Measurements from ENCODE around the gene CD38.

DNA sequence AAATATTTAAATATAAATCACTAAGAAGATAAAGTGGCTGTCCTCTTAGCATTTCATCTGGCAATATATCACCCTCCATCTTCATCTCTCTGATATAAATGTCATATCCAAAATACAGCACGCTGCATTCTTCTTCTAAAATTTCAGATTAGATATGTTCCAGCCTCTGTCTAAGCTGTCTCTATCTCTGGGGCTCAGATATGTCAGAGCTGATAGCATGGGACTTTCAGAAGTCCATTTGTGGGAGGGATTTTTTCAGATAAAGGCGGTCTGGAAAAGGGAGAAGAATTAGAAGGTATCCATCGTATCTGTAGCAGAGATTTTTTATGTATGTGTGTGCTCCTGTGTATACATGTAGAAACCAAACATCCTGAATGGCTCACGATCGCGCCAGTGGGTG lies 25.0 kb upstream of the CD38 start:
- TF ChIP-seq, protein P1, sequence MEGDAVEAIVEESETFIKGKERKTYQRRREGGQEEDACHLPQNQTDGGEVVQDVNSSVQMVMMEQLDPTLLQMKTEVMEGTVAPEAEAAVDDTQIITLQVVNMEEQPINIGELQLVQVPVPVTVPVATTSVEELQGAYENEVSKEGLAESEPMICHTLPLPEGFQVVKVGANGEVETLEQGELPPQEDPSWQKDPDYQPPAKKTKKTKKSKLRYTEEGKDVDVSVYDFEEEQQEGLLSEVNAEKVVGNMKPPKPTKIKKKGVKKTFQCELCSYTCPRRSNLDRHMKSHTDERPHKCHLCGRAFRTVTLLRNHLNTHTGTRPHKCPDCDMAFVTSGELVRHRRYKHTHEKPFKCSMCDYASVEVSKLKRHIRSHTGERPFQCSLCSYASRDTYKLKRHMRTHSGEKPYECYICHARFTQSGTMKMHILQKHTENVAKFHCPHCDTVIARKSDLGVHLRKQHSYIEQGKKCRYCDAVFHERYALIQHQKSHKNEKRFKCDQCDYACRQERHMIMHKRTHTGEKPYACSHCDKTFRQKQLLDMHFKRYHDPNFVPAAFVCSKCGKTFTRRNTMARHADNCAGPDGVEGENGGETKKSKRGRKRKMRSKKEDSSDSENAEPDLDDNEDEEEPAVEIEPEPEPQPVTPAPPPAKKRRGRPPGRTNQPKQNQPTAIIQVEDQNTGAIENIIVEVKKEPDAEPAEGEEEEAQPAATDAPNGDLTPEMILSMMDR (IDR thresholded peaks at IDR 0.05; ENCODE audit: borderline replicate concordance, extremely low read depth, low read length, poor library complexity, severe bottlenecking), result no peak
- TF ChIP-seq EZH2 (IDR thresholded peaks at IDR 0.05; ENCODE audit: borderline replicate concordance, low read depth, low read length, severe bottlenecking), result no peak
